Upper lobe of left lung (tissue), 6 donors: ENCODE results near the gene KDM5C. TPM values are rescaled to one million over a fixed set of nuclear protein-coding genes. Genes with fewer than 3 reads are reported as not detected.

Experiments
- ATAC-seq, 2 donors: fragments of 200-7000 bp; cut with Tn5 transposase; one replicate each; pipeline ENCODE4 v1.9.1; 2022; ENCODE audit warnings: mild to moderate bottlenecking in 2 of 2, moderate library complexity in 2 of 2; ENCODE audit not compliant: low FRiP score in 2 of 2
- DNase-seq, 2 donors: peaks; one replicate each; pipeline ENCODE4 v3.0.0-alpha.2; 2019 to 2020
- H3K27ac ChIP-seq, 4 donors: fragments of 200-600 bp; sonication (generic); one replicate each; pipeline ENCODE4 v1.5.1; 2016 to 2019
- H3K27me3 ChIP-seq, 4 donors: fragments of 200-600 bp; sonication (generic); one replicate each; pipeline ENCODE4 v1.5.1; 2017 to 2019
- H3K36me3 ChIP-seq, 4 donors: fragments of 200-600 bp; sonication (generic); one replicate each; pipeline ENCODE4 v1.5.1; 2016 to 2019
- H3K4me1 ChIP-seq, 4 donors: fragments of 200-600 bp; sonication (generic); one replicate each; pipeline ENCODE4 v1.5.1; 2018 to 2019
- H3K4me3 ChIP-seq, 4 donors: fragments of 200-600 bp; sonication (generic); one replicate each; pipeline ENCODE4 v1.5.1; 2017 to 2019; ENCODE audit warnings: mild to moderate bottlenecking in 2 of 4, moderate library complexity in 1 of 4
- H3K9me3 ChIP-seq, 4 donors: fragments of 200-600 bp; sonication (generic); one replicate each; pipeline ENCODE4 v1.5.1; 2018 to 2019
- CTCF ChIP-seq, 6 experiments: fragments of 450-650 bp in 4 of 6; fragments of 200-600 bp in 2 of 6; sonication (generic) in 2 of 6; IDR thresholded peaks; one replicate each; pipeline ENCODE4 v1.5.1; 2016 to 2019; ENCODE audit warnings: antibody characterized with exemption in 6 of 6
- EP300 ChIP-seq, 4 donors: sonication (generic); formaldehyde crosslinking; IDR thresholded peaks; one replicate each; pipeline ENCODE4 v1.5.1; 2017; ENCODE audit warnings: antibody characterized with exemption in 4 of 4, control low read depth in 2 of 4
- POLR2A ChIP-seq, 4 donors: fragments of 450-650 bp; IDR thresholded peaks; one replicate each; pipeline ENCODE4 v1.5.1; 2016 to 2017; ENCODE audit warnings: antibody characterized with exemption in 4 of 4, mild to moderate bottlenecking in 2 of 4
- POLR2AphosphoS5 ChIP-seq, 2 donors: sonication (generic); formaldehyde crosslinking; IDR thresholded peaks; one replicate each; pipeline ENCODE4 v1.5.1; 2017; ENCODE audit warnings: antibody characterized with exemption in 2 of 2
- WGBS, 2 donors: methylation state at CpG; one replicate each; pipeline ENCODE4 v1.1.5; 2017 to 2018; 5-methylcytosine and 5-hydroxymethylcytosine counted together
- total RNA-seq, 6 donors: library from RNA; depleted of rRNA in 4 of 6; stranded (reverse); fragments of >200 nt in 4 of 6; gene quantifications; one replicate each; pipeline versions ENCODE4 v1.1.0 to v1.2.1, GENCODE V29; 2016 to 2021
- donor health status: DM: no; HTN: no; CAD: no; lungs with moderate emphysema.
- donor health status: DM: no; HTN: yes; CAD: no; lungs with severe emphysema.

KDM5C gene
- total RNA-seq, 6 donors from 2014 or later = 79.0 to 171 (median 108) TPM

- H3K9me3 ChIP-seq = no peaks in the 10 kb centered on the region
- peaks cover 0 to 29% (median 12%) of the 10 kb centered on the region in 4 donors for H3K4me1 ChIP-seq
- DNase-seq (no peak), ATAC-seq (peak in 1 of 2 donors; percentile 51)
- peak overlapping the region in 3 of 4 donors; percentile 35 to 53 (median 45) for H3K27ac ChIP-seq
- H3K27me3 ChIP-seq = no peaks in the 10 kb centered on the region
- H3K36me3 ChIP-seq = no peaks in the 10 kb centered on the region
- H3K4me3 ChIP-seq = no peak overlapping the region
- no peak for TF ChIP-seq POLR2A (IDR thresholded peaks at IDR 0.05)
- TF ChIP-seq EP300 (IDR thresholded peaks at IDR 0.05) = no peak
- no peak for TF ChIP-seq POLR2AphosphoS5 (IDR thresholded peaks at IDR 0.05)
- TF ChIP-seq CTCF (IDR thresholded peaks at IDR 0.05) = no peak
- 58 to 61% methylated on average over 6 to 8 of the region's 8 CpGs for WGBS, 2 donors
Measured at GRCh38 chrX:53265771-53266574, 41.0 kb upstream of the KDM5C start.

GRCh38 chrX:53263597-53264094, 38.6 kb upstream of the KDM5C start:
- TF ChIP-seq POLR2AphosphoS5 (IDR thresholded peaks at IDR 0.05) = no peak
- TF ChIP-seq CTCF (IDR thresholded peaks at IDR 0.05) = no peak
- TF ChIP-seq POLR2A (IDR thresholded peaks at IDR 0.05) = no peak
- no peak for TF ChIP-seq EP300 (IDR thresholded peaks at IDR 0.05)
- ATAC-seq (no peak), DNase-seq (no peak)
- 67 to 82% methylated on average over 8 to 11 of the region's 11 CpGs for WGBS, 2 donors
- Histone ChIP-seq H3K4me3 (no peak overlapping the region), H3K4me1 (peaks cover 0 to 29% (median 12%) of the 10 kb centered on the region in 4 donors), H3K9me3 (no peaks in the 10 kb centered on the region), H3K27me3 (no peaks in the 10 kb centered on the region), H3K36me3 (no peaks in the 10 kb centered on the region), H3K27ac (no peak overlapping the region)

GRCh38 chrX:53262918-53263394, 37.9 kb upstream of the KDM5C start:
- Histone ChIP-seq H3K9me3 (no peaks in the 10 kb centered on the region), H3K27me3 (no peaks in the 10 kb centered on the region), H3K27ac (no peak overlapping the region), H3K4me1 (peaks cover 0 to 29% (median 12%) of the 10 kb centered on the region in 4 donors), H3K36me3 (no peaks in the 10 kb centered on the region), H3K4me3 (no peak overlapping the region)
- ATAC-seq = peak; percentile 20 to 82
- WGBS, 2 donors = 34 to 37% methylated on average over 8 of the region's 8 CpGs
- TF ChIP-seq CTCF (IDR thresholded peaks at IDR 0.05) (no peak), POLR2AphosphoS5 (IDR thresholded peaks at IDR 0.05) (no peak), EP300 (IDR thresholded peaks at IDR 0.05) (no peak), POLR2A (IDR thresholded peaks at IDR 0.05) (no peak)
- DNase-seq = no peak

- ATAC-seq = no peak
- TF ChIP-seq EP300 (IDR thresholded peaks at IDR 0.05) (no peak), POLR2AphosphoS5 (IDR thresholded peaks at IDR 0.05) (no peak)
- Histone ChIP-seq H3K4me3 (no peak overlapping the region), H3K27ac (no peak overlapping the region), H3K9me3 (no peaks in the 10 kb centered on the region), H3K27me3 (no peaks in the 10 kb centered on the region), H3K36me3 (no peaks in the 10 kb centered on the region), H3K4me1 (peaks cover 0 to 29% (median 11%) of the 10 kb centered on the region in 4 donors)
- 73 to 91% methylated on average over 4 to 7 of the region's 7 CpGs for WGBS, 2 donors
- DNase-seq = no peak
Measured at GRCh38 chrX:53262189-53262917, 37.3 kb upstream of the KDM5C start.

- DNase-seq (no peak), ATAC-seq (no peak)
- H3K27me3 ChIP-seq = no peaks in the 10 kb centered on the region
- no peak overlapping the region for H3K4me3 ChIP-seq
- 34 to 49% methylated on average over 6 to 7 of the region's 7 CpGs for WGBS, 2 donors
- no peak overlapping the region for H3K27ac ChIP-seq
- no peaks in the 10 kb centered on the region for H3K9me3 ChIP-seq
- no peak for TF ChIP-seq EP300 (IDR thresholded peaks at IDR 0.05)
- TF ChIP-seq POLR2AphosphoS5 (IDR thresholded peaks at IDR 0.05) = no peak
- TF ChIP-seq POLR2A (IDR thresholded peaks at IDR 0.05) = no peak
- TF ChIP-seq CTCF (IDR thresholded peaks at IDR 0.05) = no peak
- H3K36me3 ChIP-seq = no peaks in the 10 kb centered on the region
- H3K4me1 ChIP-seq = peaks cover 0 to 26% (median 7%) of the 10 kb centered on the region in 4 donors
Measured at GRCh38 chrX:53261355-53261972, 36.5 kb upstream of the KDM5C start.
